ENCODE results near the gene KCMF1.

- TF ChIP-seq FOXM1 (CRISPR knock-in tag; IDR thresholded peaks at IDR 0.05) (no peak), ATF5 (CRISPR knock-in tag; IDR thresholded peaks at IDR 0.05; ENCODE audit: low read depth) (no peak), DNMT3B (CRISPR knock-in tag; conservative IDR thresholded peaks at IDR 0.05) (no peak), GLI4 (CRISPR knock-in tag; IDR thresholded peaks at IDR 0.05; ENCODE audit: borderline replicate concordance) (no peak), RAD21 (CRISPR knock-in tag; IDR thresholded peaks at IDR 0.05) (no peak), SP1 (IDR thresholded peaks at IDR 0.05) (no peak), SP1 (CRISPR knock-in tag; IDR thresholded peaks at IDR 0.05) (no peak), ZNF367 (CRISPR knock-in tag; IDR thresholded peaks at IDR 0.05; ENCODE audit: borderline replicate concordance) (no peak)
Measured at GRCh38 chr2:85057226-85057962, 86.4 kb downstream of the KCMF1 start.
